Panc1 (cell line): Measurements from ENCODE around the gene CDH19.

Experiments
- CTCF ChIP-seq: fragments of 450-650 bp; IDR thresholded peaks from 2 replicates; pipeline ENCODE4 v1.5.1; 2017; ENCODE audit warnings: mild to moderate bottlenecking
- POLR2AphosphoS5 ChIP-seq: IDR thresholded peaks from 2 replicates; pipeline ENCODE4 v1.6.1; 2012; ENCODE audit warnings: mild to moderate bottlenecking, low read depth, low read length, moderate library complexity

GRCh38 chr18:66645983-66646382, 42.1 kb upstream of the CDH19 start:
- TF ChIP-seq POLR2AphosphoS5 (no peak), CTCF (no peak)
